ENCODE results near the gene SGF29.

GRCh38 chr16:28590384-28591340 lies 36.9 kb downstream of the SGF29 start:
- TF ChIP-seq, protein P1, sequence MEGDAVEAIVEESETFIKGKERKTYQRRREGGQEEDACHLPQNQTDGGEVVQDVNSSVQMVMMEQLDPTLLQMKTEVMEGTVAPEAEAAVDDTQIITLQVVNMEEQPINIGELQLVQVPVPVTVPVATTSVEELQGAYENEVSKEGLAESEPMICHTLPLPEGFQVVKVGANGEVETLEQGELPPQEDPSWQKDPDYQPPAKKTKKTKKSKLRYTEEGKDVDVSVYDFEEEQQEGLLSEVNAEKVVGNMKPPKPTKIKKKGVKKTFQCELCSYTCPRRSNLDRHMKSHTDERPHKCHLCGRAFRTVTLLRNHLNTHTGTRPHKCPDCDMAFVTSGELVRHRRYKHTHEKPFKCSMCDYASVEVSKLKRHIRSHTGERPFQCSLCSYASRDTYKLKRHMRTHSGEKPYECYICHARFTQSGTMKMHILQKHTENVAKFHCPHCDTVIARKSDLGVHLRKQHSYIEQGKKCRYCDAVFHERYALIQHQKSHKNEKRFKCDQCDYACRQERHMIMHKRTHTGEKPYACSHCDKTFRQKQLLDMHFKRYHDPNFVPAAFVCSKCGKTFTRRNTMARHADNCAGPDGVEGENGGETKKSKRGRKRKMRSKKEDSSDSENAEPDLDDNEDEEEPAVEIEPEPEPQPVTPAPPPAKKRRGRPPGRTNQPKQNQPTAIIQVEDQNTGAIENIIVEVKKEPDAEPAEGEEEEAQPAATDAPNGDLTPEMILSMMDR (conservative IDR thresholded peaks at IDR 0.05) = no peak
- no peak for TF ChIP-seq EZH2 (IDR thresholded peaks at IDR 0.05; ENCODE audit: low read depth)

Data from PC-9 (cell line).